Endothelial cell (in vitro differentiated cells): Measurements from ENCODE around the gene KIAA1958. TPM values are rescaled to one million over a fixed set of nuclear protein-coding genes. Genes with fewer than 3 reads are reported as not detected.

Experiments used
- DNase-seq: peaks from one replicate; pipeline ENCODE4 v3.0.0; 2021; ENCODE audit warnings: low spot score
- H3K27ac Mint-ChIP-seq: one replicate; pipeline ENCODE4 v1.8.0; 2021; ENCODE audit warnings: mixed read lengths, inconsistent platforms; ENCODE audit not compliant: unreplicated experiment
- H3K27me3 Mint-ChIP-seq: one replicate; pipeline ENCODE4 v1.8.0; 2021; ENCODE audit warnings: mild to moderate bottlenecking, moderate library complexity, mixed read lengths, inconsistent platforms; ENCODE audit not compliant: unreplicated experiment
- H3K36me3 Mint-ChIP-seq: one replicate; pipeline ENCODE4 v1.8.0; 2021; ENCODE audit warnings: mild to moderate bottlenecking, low read depth, mixed read lengths, inconsistent platforms; ENCODE audit not compliant: unreplicated experiment
- H3K4me1 Mint-ChIP-seq: one replicate; pipeline ENCODE4 v1.8.0; 2021; ENCODE audit warnings: mild to moderate bottlenecking, mixed read lengths, inconsistent platforms; ENCODE audit not compliant: unreplicated experiment
- H3K4me3 Mint-ChIP-seq: one replicate; pipeline ENCODE4 v1.8.0; 2021; ENCODE audit warnings: mild to moderate bottlenecking, mixed read lengths, inconsistent platforms; ENCODE audit not compliant: unreplicated experiment
- H3K9me3 Mint-ChIP-seq: one replicate; pipeline ENCODE4 v1.8.0; 2021; ENCODE audit warnings: mixed read lengths, inconsistent platforms; ENCODE audit not compliant: unreplicated experiment
- total RNA-seq: library from RNA; stranded (reverse); fragmentation: NEBNext Ultra II Directional; extraction: Animal tissue kit (Norgen Biotek cat#: 25700); gene quantifications from one replicate; pipeline ENCODE4 v1.2.1, GENCODE V29; 2021; ENCODE audit not compliant: unreplicated experiment
- TF ChIP-seq, protein P1 (sequence below): fragments of 200-600 bp; sonication (generic); IDR thresholded peaks from one replicate; pipeline ENCODE4 v1.5.0; 2021; ENCODE audit warnings: antibody characterized with exemption; ENCODE audit not compliant: unreplicated experiment

Gene KIAA1958
- total RNA-seq, 1 donor from 2014 or later: 15.1 TPM

DNA sequence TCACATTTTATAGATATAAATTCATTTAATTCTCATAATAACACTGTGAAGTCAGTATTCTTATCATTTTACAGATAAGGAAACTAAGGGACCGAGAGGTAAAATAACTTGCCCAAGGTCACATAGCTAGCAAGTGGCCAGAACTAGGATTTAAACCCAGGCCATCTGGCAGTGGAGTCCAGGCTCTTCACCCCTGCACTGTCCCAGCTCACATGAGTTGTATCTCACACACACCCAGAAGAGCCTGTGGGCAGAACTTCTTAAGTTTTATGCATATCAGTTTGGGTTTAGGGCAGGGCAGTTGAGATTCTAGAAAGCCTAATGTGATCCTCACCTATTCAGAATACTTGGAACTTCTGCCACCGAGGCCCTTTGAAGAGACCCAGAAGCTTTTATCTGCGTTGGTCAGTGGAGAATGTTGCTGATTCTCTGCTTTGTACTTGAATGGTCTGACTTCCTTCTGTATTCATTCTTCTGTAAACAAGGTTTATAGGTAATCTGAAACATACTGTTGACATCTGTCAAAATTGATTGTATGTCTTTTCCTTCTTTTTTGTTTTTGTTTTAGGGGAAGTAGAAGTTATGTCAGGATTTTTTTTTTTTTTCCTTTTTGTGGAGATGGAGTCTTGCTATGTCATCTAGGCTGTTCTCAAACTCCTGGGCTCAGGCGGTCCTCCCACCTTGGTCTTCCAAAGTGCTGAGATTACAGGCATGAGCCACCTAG lies 75.8 kb downstream of the KIAA1958 start:
- no peak overlapping the region for H3K4me3 Mint-ChIP-seq
- no peaks in the 10 kb centered on the region for H3K36me3 Mint-ChIP-seq
- no peaks in the 10 kb centered on the region for H3K27me3 Mint-ChIP-seq
- peaks cover 8% of the 10 kb centered on the region for H3K4me1 Mint-ChIP-seq
- no peaks in the 10 kb centered on the region for H3K9me3 Mint-ChIP-seq
- TF ChIP-seq, protein P1, sequence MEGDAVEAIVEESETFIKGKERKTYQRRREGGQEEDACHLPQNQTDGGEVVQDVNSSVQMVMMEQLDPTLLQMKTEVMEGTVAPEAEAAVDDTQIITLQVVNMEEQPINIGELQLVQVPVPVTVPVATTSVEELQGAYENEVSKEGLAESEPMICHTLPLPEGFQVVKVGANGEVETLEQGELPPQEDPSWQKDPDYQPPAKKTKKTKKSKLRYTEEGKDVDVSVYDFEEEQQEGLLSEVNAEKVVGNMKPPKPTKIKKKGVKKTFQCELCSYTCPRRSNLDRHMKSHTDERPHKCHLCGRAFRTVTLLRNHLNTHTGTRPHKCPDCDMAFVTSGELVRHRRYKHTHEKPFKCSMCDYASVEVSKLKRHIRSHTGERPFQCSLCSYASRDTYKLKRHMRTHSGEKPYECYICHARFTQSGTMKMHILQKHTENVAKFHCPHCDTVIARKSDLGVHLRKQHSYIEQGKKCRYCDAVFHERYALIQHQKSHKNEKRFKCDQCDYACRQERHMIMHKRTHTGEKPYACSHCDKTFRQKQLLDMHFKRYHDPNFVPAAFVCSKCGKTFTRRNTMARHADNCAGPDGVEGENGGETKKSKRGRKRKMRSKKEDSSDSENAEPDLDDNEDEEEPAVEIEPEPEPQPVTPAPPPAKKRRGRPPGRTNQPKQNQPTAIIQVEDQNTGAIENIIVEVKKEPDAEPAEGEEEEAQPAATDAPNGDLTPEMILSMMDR: no peak
- DNase-seq: no peak
- H3K27ac Mint-ChIP-seq: no peak overlapping the region

DNA sequence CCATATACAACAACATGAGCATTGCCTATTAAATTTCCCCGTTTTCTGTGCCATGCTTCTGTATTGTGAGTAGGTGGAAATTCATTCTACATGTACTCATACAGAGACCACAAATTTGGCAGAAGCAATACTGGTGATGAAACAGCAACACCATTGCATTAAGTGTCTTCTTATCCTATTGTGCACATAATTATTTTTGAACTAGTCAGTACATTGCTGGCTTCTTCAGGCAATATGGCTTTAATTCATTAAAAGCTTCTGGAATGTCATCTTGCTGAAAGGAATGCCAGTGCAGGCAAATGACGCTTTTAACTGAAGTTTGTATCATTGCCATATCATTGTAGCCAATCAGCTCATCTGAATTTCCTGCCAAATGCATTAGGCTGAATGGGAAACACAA lies 82.6 kb downstream of the KIAA1958 start:
- H3K9me3 Mint-ChIP-seq: no peaks in the 10 kb centered on the region
- H3K4me3 Mint-ChIP-seq: no peak overlapping the region
- peaks cover 5% of the 10 kb centered on the region for H3K36me3 Mint-ChIP-seq
- TF ChIP-seq, protein P1: no peak
- DNase-seq: no peak
- H3K27ac Mint-ChIP-seq: no peak overlapping the region
- peaks cover 3% of the 10 kb centered on the region for H3K4me1 Mint-ChIP-seq
- no peaks in the 10 kb centered on the region for H3K27me3 Mint-ChIP-seq

DNA sequence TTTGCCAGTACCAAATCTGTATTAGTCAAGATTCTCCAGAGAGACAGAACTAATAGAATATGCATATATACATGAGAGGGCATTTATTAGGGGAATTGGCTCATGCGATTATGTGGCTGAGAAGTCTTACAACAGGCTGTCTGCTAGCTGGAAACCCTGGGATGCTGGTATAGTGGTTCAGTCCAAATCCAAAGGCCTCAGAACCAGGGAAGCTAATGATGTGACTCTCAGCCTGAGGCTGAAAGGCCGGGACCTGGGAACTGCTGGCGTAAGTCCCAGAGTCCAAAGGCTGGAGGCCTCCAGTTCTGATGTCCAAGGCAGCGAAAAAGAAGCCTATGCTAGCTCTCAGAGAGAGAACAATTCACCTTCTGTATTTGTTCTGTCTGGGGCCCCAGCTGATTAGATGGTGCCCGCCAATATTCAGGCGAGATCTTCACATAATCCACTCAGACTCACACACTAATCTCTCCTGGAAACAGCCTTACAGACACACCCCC lies 84.1 kb downstream of the KIAA1958 start:
- no peak overlapping the region for H3K4me3 Mint-ChIP-seq
- no peaks in the 10 kb centered on the region for H3K27me3 Mint-ChIP-seq
- no peak overlapping the region for H3K27ac Mint-ChIP-seq
- H3K9me3 Mint-ChIP-seq: no peaks in the 10 kb centered on the region
- DNase-seq: no peak
- peaks cover 11% of the 10 kb centered on the region for H3K36me3 Mint-ChIP-seq
- TF ChIP-seq, protein P1: no peak
- H3K4me1 Mint-ChIP-seq: peaks cover 6% of the 10 kb centered on the region

DNA sequence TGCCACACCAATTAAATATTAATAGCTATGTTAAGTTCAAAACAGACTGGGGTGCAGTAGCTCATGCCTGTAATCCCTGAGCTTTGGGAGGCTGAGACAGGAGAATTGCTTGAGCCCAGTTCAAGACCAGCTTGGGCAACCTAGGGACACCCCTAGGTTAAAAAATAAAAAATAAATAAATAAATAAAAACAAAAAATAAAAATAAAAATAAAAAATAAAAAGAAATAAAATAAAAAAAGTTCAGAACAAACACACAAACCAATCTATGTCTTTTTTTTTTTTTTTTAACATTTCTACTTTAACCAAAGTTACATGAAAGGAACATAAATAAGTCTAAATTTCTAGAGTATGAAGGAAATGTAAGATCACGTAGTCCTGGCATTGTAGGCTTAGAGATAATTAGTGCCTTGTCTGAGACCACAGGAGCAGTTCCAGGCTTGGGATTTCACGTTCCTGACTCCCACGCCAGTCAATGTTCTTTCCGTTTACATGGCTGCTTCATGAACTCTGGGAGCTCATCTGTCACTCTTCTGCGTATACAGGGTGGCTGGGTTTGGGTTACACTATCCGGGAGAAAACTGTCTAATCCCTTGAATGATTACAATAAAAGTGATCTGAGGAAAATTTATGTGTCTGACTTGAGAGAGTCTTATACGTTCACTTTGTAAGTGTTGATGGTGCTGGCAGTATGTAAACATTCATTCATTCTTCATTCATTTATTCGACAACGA lies 85.2 kb downstream of the KIAA1958 start:
- H3K36me3 Mint-ChIP-seq: peaks cover 11% of the 10 kb centered on the region
- no peak for DNase-seq
- H3K27me3 Mint-ChIP-seq: no peaks in the 10 kb centered on the region
- peaks cover 6% of the 10 kb centered on the region for H3K4me1 Mint-ChIP-seq
- no peaks in the 10 kb centered on the region for H3K9me3 Mint-ChIP-seq
- TF ChIP-seq, protein P1: no peak
- no peak overlapping the region for H3K27ac Mint-ChIP-seq
- no peak overlapping the region for H3K4me3 Mint-ChIP-seq

DNA sequence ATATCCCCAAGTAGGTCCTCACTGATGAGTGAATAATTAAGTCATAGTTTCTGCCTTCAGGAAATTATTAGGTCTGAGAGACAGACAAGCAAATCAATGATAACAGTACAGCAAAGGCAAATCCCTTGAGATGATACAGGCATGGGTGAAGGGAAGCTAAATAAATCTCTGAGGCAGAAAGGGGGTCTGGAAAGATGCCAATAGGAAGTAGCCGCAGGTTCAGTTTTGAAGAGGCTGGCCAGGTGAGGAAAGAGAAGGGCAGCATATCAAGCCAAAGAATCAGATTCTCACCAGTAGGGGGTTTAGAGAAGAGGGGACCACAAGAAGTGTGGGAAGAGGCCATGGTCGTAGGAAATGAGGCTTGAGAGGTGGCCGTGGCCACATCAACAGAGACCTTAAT lies 85.8 kb downstream of the KIAA1958 start:
- Mint-ChIP-seq H3K27ac (no peak overlapping the region), H3K4me1 (peaks cover 6% of the 10 kb centered on the region), H3K9me3 (no peaks in the 10 kb centered on the region), H3K4me3 (no peak overlapping the region), H3K36me3 (peaks cover 11% of the 10 kb centered on the region), H3K27me3 (no peaks in the 10 kb centered on the region)
- TF ChIP-seq, protein P1: no peak
- DNase-seq: no peak
